Omental fat pad (tissue), 4 donors: Measurements from ENCODE around the gene TMEM191C. TPM values are rescaled to one million over a fixed set of nuclear protein-coding genes. Genes with fewer than 3 reads are reported as not detected.
A peak's percentile ranks its signal among the peaks of the same experiment; 100 is the strongest.
"Not testable (repeated sequence)": the region's sequence is repeated elsewhere in the genome, so short reads cannot be mapped to it uniquely, and the experiment has no call there.

ENCODE experiments used
- ATAC-seq: fragments of 150-250 bp; one replicate; pipeline ENCODE4 v1.9.1; 2016; ENCODE audit warnings: mild to moderate bottlenecking, moderate library complexity; ENCODE audit not compliant: low FRiP score
- DNase-seq: peaks from one replicate; pipeline ENCODE4 v3.0.0-alpha.2; 2019; ENCODE audit warnings: low spot score
- total RNA-seq, 4 donors: library from RNA; depleted of rRNA; stranded (reverse); fragments of >200 nt; gene quantifications; one replicate each; pipeline ENCODE4 v1.1.0, GENCODE V29; 2016

The TMEM191C gene
- total RNA-seq, result 1 to 10 TPM in 2 of 4 donors, under 1 TPM in 2; 0.31 to 3.8 (median 0.87) TPM

DNA sequence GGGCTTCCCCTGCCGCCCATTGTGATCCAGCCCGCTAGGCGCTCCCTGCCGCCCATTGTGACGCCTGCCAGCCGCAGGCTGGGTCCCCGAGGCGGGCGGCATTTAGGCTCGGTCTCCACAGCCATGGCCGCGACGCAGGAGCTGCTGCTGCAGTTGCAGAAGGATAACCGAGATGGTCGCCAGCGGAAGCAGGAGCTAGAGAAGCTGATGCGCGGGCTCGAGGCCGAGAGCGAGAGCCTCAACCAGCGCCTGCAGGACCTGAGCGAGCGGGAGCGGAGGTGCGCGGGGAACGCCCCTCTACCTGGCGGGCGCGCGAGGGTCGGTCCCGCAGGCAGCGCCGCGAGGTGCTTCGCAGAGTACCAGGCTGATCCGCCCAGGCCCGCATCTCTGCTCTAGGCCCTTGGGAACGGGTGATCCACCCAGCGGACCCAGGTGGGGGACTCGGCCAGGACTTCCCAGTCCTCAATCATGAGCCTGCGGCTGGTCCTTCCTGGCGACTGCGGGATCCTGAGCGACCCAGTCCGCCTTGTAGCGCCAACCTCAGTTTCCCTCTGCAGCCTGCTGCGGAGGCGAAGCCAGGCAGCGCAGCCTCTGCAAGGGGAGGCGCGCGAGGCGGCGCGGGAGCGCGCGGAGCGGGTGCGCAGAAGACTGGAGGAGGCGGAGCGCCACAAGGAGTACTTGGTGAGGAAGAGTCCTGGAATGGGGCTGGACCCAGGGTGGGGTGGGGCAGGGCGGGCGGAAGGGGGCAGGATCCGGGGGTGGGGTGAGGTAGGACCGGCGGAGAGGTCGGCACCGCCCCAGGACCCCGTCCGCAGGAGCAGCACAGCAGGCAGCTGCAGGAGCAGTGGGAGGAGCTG lies at the start of gene TMEM191C:
TMEM191C (plus strand) TSS at position 51 of the 857 bp plus-strand sequence; CDS start at position 124, 73 bp downstream.
- DNase-seq, result not testable (repeated sequence)
- ATAC-seq, result peak; percentile 1

DNA sequence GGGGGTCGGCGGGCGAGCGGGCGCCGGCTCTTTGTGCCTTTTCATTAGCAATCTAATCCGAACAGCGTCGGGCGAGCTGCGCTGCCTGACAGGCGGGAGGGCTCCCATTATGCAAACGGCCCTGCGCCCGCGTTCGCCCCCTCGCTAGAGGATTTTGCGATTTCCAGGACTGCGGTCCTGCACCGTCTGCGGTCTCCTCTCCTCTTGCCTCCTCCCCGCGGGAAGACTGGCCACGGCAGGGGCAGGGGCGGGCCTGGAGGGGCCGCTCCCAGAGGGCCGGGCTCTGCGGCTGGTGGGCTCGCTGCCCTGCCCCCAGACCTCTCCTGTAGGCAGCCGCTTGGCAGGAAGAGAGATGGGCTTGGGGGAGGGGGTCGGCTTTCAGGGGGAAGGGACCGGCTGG lies 49.3 kb upstream of the TMEM191C start:
- DNase-seq, result not testable (repeated sequence)
- ATAC-seq, result peak; percentile 48

DNA sequence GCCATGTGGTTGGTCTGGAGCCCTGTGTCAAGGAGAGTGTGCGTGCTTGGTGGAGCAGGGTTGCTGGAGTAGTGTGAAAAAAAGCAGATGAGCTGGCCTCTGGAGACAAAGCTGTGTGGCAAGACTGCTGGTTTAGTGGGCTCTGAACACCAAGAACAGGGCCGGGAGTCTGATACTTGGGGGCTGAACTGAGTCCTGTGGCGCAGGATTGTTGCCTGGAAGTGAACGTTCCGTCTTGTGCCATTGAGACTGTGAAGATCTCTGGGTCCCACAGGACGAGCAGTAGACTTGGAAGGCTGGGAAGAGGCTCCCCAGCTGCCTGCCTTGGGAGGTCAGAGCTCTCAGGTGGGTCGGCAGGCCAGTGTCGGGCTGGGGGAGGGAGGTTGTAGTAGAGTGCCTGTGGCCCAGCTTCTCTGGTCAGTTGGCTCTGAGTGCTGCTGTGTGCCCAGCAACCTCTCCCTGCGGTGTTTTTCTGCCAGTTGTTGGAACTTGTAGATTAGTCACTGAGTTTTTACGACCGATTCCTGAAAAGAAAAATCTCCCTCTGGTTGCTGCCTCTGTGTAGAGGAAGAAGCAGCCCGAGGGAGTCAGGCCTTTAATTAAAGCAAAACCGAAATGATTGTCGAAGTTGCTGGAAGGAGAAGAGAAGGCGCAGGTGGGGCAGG lies 48.1 kb upstream of the TMEM191C start:
- not testable (repeated sequence) for ATAC-seq

DNA sequence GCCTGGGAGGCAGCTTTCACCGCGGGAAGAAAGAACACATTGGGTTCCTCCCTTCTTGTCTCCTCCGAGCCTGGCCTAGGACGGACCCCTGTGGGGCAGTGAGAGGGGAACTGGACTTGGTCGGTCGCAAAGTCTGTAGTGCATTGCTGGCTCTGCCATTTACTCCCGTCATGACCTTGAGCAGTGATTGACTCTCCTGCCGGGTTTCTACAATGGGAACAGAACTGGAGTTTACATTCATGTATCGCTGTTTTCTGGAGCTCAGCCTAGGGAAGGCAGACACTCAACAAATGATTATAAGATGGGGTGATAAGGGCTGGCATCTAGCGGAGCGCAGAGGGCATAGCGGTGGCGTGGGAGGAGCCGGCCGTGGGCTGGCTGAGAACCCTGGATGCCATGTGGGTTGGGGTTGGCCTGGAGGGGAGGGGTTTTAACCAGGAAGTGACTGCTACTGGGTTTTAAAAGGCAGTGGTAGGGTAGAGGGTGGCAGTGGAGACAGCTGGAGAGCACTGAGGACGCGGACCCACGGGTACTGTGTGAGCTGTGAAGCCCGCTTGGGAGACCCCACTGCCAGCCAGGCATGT lies 46.9 kb upstream of the TMEM191C start:
- not testable (repeated sequence) for DNase-seq, ATAC-seq

More for the DNA sequence above, 48.1 kb upstream of the TMEM191C start:
- not testable (repeated sequence) for DNase-seq

DNA sequence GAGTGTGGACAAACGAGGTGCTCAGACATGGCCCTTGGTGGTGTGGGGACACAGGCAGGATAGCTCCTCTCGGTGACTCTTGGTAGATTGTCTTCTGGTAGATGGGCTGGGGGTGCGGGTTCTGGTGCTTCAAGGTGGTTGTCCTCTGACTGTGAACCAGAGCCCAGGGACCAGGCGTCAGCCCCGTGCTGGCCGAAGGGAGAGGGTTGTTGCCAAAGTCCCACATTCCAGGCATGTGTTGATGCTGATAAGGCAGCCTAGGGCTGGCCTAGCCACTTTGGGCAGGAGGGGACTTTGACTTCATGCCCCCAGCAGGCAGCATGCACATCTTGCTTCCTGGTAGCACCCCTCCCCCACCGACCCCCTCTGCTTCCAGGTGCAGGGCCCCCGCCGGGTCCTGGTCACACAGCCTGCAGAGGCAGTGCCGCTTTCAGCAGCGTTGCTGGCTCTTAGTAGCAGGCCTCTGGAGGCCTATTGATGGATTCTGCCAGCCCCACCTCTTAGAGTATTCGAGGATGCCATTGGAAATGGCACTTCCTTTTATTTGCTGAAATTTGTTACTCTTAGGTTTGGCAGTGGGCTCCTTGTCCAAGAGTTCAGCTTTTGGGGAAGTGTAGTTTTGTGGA lies 43.0 kb upstream of the TMEM191C start:
- DNase-seq, result not testable (repeated sequence)

DNA sequence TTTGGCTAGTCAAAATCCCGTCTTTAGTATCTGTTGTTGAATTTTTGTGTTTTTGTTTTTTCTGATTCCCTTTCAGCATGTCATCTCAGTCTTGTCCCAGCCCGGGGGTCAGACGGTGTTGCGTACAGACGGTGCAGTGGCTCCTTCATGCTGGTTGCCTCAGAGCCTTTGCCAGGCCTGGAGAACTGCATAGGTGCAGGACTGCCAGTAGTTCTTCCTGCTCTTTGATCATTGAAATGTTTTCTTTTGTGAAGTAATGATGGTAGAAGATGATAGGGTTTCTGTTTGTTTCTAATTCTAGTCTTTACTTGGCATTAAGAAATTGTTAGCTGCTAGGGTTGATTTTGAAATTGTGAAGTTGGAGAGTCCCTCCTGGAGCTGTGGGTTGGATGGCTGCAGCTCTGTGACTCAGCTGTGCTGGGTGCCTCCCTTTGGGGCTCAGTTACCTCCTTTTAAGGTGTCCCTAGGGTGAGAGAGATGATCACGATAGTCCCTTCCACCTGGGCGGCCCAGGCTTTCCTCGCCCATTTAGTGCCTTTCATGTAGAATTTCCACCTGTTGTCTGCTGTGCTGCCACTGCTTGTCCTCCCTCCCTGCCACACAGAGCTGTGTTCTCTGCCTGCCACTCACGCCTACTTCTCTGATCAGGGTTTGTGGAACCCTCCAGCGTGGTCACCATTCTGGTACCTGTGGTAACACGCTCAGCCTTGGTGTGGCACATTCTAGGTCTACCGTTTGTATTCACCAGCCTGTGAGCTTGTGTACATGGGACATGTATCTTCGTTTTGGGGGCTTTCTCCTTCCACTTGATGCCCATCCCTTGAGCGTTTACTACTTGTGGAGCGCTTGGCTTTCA lies 32.6 kb upstream of the TMEM191C start:
- ATAC-seq, DNase-seq: not testable (repeated sequence)

More for the DNA sequence above, 43.0 kb upstream of the TMEM191C start:
- ATAC-seq, result not testable (repeated sequence)

DNA sequence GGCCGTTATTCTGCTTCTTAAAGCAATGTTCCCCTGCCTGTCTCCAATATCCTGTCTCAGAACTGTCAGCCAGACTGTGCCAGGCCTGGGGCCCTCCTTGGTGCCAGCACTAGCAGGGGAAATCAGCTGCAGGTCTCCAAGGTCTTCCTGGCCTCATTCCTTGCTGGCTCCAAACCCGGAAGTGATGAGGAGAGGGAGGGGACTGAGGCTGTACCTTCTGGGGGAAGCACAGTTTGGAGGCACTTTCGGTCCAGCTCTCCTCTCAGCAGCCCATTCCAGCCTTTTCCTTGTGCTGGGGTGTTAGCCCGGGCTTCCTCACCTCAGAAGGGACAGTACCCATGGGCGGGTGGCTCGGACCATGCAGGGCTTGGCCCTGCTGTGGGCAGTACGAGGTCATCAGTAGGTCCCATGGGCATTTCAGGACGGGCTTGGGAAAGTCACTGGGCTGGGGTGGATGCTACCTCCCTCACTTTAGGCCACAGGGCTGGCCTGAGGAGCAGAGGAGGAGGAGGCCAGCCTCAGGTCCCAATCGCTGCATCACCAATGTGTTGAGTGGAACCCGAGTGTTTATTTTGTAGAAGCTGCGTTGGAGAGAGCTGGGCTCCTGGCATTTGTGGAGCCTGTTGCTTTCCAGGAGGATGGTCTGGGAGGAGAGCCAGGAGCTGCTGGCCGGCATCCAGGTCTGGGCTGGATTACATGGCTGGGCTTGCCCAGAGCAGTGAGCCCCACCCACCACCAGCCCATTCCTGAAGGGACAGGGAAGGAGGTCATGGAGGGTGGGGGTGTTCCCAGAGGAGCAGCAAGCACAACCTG lies 31.0 kb upstream of the TMEM191C start:
- DNase-seq (peak; percentile 13), ATAC-seq (peak; percentile 79)

DNA sequence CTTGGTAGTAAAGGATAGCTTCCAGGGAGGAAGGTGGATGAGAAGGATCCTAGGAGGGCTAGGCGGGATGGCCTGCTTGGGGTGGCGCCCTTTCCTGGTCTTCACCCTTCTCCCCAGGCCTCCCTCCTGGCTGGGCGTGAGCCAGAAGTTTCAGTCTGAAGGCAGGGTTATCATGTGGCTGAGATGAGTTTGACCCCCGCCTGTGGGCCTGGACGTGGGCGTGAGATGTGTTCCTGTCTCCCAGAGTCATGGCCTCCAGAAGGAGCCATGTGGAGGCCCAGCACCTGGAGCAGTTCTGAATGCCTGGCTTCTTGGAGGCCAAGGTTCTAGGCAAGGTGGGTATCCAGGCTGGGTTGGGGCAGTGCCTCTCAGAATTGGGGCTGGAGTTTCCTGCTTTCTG lies 29.2 kb upstream of the TMEM191C start:
- ATAC-seq, DNase-seq: not testable (repeated sequence)

DNA sequence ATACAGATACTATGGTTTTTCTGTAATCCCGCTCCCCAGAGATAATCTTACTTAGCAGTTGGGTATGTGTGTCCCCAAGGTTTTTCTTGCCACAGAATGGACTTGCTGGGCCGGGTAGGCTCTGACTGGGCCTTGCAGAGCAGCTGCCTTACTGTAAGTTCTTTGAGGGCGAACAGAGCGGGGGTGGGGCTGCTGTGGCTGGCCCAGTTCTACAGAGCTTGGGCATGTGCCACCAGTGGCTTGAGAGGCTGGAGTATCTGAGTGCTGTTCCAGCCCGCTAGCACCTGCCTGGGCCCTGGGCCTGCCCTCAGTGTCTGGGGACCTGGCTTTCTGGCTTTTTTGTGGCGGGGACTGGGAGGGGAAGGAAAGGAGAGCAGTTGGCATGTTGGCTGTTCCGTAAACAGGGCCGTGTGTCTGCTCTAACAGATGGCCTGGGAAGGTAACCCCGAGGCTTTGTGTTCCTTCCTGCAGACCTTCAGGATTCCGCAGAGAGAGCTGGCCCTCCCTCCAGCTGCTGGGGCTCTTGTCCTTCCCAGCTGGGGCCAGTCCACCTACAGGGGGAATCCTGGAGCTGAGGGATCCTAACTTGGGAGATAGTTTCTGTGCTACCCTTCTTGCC lies 27.1 kb upstream of the TMEM191C start:
- not testable (repeated sequence) for ATAC-seq, DNase-seq

DNA sequence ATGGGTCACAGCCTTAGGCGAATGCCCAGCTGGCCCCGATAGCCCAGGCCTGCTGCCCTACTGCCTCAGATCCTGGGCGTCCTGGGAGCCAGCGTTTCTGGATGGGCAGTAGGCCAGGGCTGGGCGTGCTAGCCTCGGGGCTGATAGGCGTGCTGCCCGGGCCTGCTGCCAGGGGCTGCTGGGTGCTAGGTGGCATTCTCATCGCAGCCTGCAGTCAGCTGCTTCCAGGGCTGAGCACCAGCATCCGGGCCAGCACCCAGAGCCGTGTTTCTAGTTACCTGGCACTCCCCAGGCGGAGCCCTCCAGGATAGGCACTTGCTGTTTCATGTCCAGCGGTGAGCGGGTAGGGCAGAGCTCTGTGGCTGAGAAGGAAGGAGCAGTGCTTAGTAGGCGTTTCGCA lies 26.5 kb upstream of the TMEM191C start:
- not testable (repeated sequence) for DNase-seq
- peak; percentile 22 for ATAC-seq

DNA sequence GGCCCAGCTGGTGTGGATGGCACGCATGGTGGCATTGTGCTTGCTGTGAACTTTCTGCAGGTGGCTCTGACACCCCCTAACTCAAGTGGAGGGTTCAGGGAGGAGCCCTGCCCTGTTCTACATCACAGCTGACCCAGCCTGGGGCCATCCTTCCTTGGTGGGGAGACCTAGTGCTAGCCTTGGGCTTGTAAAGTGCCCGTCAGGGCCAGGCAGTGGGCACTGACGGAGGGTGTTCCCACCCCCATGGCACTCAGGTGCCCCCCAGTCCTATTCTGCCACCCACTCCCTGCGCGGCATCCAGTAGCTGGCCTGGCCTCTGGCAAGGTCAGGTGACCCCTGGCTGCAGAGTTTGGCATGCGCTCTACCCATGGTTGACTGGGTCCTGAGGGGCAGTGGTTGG lies 26.0 kb upstream of the TMEM191C start:
- ATAC-seq, DNase-seq: not testable (repeated sequence)

DNA sequence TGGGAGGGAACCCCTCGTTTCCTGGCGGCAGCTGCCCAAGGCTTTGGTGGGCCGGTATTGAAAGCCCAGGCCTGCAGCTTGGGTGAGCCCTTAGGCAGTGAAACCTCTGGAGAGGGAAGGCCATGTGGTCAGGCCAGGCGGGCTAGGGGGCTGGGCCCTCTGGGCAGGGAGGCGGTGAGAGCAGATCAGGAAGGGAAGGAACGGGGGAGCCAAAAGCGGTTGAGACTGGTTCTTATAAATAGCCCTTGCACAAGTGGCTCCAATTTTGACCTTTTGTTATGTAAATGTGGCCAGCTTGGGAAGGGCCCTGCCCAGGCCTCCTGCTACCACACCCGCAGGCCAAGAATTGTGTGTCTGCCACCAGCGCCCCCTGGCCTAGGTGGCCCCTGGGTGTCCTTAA lies 25.1 kb upstream of the TMEM191C start:
- ATAC-seq, DNase-seq: not testable (repeated sequence)

DNA sequence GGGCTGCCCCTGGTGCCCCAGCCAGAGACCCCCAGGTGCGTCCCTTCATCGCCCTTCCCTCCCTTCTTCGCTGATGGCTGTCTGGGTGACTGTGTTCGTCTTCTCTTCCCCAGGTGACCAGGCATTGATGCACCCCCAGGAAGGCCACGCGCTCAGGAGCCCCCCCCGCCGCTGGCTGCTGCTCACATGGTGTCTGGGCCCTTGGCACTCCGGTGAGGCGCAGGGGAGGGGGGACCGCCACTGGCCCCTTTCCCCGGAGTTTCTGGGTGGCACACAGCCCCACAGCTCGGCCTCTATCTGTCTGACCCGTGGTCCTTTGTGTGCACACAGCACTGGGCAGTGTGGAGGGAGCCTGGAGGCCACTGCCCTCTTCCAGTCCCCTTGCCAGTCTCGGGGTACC lies 24.5 kb upstream of the TMEM191C start:
- not testable (repeated sequence) for ATAC-seq, DNase-seq
